T follicular helper cell (primary cell): ENCODE results near the gene RPLP2.
A peak's percentile ranks its signal among the peaks of the same experiment; 100 is the strongest.

Experiments used
- DNase-seq: peaks from one replicate; pipeline ENCODE4 v3.0.0-alpha.2; 2020; ENCODE audit warnings: low read depth

Gene RPLP2

GRCh38 chr11:836700-837099 lies 26.9 kb downstream of the RPLP2 start:
- no peak for DNase-seq

GRCh38 chr11:837189-837989 lies 27.6 kb downstream of the RPLP2 start:
- no peak for DNase-seq

GRCh38 chr11:837990-838307 lies 28.2 kb downstream of the RPLP2 start:
- no peak for DNase-seq

GRCh38 chr11:838441-839279 lies 28.9 kb downstream of the RPLP2 start:
- no peak for DNase-seq

GRCh38 chr11:839280-839623 lies 29.5 kb downstream of the RPLP2 start:
- DNase-seq: no peak

GRCh38 chr11:839875-840617 lies 30.3 kb downstream of the RPLP2 start:
- DNase-seq: no peak

- no peak for DNase-seq
Measured at GRCh38 chr11:841981-842369, 32.2 kb downstream of the RPLP2 start.

GRCh38 chr11:842370-843002 lies 32.7 kb downstream of the RPLP2 start, which contains the start of the genes POLR2L and TSPAN4:
POLR2L (minus strand) TSS chr11:842529; CDS start chr11:842508, 21 bp downstream.
TSPAN4 (plus strand) TSS chr11:842852; CDS start chr11:850305, 7,453 bp downstream.
- DNase-seq: peak; percentile 79

- no peak for DNase-seq
Measured at GRCh38 chr11:843086-843734, 33.4 kb downstream of the RPLP2 start.

- no peak for DNase-seq
Measured at GRCh38 chr11:843818-844692, 34.3 kb downstream of the RPLP2 start.

GRCh38 chr11:844693-845644 lies 35.2 kb downstream of the RPLP2 start:
- DNase-seq: no peak

- DNase-seq: no peak
Measured at GRCh38 chr11:845872-846495, 36.2 kb downstream of the RPLP2 start.

GRCh38 chr11:846496-847098 lies 36.8 kb downstream of the RPLP2 start:
- DNase-seq: no peak

GRCh38 chr11:847876-848275 lies 38.1 kb downstream of the RPLP2 start:
- DNase-seq: no peak

GRCh38 chr11:848380-848931 lies 38.7 kb downstream of the RPLP2 start:
- peak; percentile 45 for DNase-seq

- DNase-seq: no peak
Measured at GRCh38 chr11:849104-849824, 39.5 kb downstream of the RPLP2 start.
